Measurements from ENCODE around the gene EPB41L4A.
A peak's percentile ranks its signal among the peaks of the same experiment; 100 is the strongest.
"Not testable (repeated sequence)": the region's sequence is repeated elsewhere in the genome, so short reads cannot be mapped to it uniquely, and the experiment has no call there.

EPB41L4A gene

DNA sequence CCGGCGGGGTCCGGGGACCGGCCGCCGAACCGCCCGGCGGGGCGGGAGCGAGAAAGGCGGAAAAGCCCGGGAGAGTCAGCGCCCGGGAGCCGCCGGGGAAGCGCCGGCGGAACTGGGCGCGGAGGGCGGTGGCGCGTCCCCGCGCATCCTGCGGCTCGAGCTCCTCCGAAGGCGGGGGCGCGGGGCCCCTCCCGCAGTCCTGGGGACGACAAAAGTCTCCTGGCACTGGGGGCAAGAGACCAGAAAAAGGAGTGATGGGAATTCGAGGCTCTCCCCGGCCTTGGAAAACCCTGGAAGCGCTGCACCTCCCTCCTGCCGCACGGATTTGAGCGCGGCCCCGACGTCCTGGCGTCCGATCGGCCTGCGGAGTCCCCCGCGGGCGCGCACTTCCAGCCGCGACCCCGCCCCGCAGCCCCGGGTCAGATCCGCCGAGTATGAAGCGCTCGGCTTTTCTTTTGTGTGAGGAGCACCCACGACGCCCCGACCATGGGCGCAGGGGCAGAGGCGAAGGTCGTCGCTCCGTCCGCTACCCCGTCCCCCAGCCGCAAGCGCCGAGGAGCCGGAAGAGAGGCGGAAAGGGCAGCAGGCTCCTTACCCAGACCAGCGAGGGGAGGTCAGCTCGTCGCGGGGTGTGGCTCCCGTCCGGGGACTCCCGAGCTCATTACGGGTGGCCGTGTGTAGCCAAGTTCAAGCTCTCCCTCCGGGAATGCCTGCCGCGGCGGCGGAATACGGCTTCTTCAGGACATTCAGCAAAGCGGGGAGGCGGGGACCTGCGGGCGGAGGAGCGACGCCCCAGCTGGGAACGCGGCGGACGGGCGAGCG, at the start of gene EPB41L4A:
TSS of gene EPB41L4A (minus strand) at position 114 of the 822 bp plus-strand sequence. CDS start 238 bp downstream, outside the sequence.
- peak; percentile 23 for DNase-seq

GRCh38 chr5:112467485-112467884, 48.4 kb upstream of the EPB41L4A start:
- peak; percentile 86 for DNase-seq

- DNase-seq: not testable (repeated sequence)
Measured at GRCh38 chr5:112466261-112466660, 47.2 kb upstream of the EPB41L4A start.

- DNase-seq: not testable (repeated sequence)
Measured at GRCh38 chr5:112447187-112447760, 28.2 kb upstream of the EPB41L4A start.

- no peak for DNase-seq
Measured at GRCh38 chr5:112445626-112446350, 26.7 kb upstream of the EPB41L4A start.

DNA sequence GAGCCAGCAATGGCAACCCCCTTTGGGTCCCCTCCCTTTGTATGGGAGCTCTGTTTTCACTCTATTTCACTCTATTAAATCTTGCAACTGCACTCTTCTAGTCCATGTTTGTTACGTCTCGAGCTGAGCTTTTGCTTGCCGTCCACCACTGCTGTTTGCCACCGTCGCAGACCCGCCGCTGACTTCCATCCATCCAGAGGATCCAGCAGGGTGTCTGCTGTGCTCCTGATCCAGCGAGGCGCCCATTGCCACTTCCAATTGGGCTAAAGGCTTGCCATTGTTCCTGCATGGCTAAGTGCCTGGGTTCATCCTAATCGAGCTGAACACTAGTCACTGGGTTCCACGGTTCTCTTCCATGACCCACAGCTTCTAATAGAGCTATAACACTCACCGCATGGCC, 24.9 kb upstream of the EPB41L4A start:
- not testable (repeated sequence) for DNase-seq

DNA sequence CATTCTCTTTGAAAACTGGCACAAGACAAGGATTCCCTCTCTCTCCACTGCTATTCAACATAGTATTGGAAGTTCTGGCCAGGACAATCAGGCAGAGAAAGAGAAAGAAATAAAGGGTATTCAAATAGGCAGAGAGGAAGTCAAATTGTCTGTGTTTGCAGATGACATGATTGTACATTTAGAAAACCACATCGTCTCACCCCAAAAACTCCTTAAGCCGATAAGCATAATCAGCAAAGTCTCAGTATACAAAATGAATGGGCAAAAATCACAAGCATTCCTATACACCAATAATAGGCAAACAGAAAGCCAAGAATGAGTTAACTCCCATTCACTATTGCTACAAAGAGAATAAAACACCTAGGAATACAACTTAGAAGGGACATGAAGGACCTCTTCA, 21.0 kb upstream of the EPB41L4A start:
- DNase-seq: no peak

DNA sequence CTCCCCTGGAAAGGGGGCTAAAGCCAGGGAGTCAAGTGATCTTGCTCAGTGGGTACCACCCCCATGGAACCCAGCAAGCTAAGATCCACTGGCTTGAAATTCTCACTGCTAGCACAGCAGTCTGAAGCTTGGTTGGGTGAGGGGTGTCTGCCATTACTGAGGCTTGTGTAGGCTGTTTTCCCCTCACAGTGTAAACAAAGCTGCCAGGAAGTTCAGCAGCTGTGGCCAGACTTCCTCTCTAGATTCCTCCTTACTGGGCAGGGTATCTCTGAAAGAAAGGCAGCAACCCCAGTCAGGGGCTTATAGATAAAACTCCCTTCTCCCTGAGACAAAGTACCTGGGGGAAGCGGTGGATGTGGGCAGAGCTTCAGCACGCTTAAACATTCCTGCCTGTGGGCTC, 17.1 kb upstream of the EPB41L4A start:
- no peak for DNase-seq

DNA sequence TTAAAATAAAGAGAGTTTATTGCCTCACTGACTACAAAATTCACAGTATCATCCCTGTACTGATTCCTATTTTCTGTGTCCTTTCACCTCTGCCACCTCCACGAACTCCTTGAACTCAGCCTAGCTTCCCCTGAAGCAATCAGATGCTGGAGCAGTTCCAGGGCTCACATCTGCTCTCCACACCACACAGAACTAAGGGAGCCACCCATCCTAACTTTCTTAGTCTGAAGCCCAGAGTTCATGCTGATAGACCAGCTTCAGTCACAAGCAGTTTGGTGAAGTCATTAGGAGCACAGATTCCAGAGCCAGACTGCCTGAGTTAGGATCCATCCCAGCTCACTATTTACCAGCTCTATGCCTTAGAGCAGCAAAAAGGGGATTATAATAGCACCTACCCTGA, 15.6 kb upstream of the EPB41L4A start:
- DNase-seq: no peak

DNA sequence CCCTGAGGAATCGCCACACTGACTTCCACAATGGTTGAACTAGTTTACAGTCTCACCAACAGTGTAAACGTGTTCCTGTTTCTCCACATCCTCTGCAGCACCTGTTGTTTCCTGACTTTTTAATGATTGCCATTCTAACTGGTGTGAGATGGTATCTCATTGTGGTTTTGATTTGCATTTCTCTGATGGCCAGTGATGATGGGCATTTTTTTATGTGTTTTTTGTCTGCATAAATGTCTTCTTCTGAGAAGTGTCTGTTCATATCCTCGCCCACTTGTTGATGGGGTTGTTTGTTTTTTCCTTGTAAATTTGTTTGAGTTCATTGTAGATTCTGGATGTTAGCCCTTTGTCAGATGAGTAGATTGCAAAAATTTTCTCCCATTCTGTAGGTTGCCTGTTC, 7.1 kb upstream of the EPB41L4A start:
- DNase-seq: not testable (repeated sequence)

DNA sequence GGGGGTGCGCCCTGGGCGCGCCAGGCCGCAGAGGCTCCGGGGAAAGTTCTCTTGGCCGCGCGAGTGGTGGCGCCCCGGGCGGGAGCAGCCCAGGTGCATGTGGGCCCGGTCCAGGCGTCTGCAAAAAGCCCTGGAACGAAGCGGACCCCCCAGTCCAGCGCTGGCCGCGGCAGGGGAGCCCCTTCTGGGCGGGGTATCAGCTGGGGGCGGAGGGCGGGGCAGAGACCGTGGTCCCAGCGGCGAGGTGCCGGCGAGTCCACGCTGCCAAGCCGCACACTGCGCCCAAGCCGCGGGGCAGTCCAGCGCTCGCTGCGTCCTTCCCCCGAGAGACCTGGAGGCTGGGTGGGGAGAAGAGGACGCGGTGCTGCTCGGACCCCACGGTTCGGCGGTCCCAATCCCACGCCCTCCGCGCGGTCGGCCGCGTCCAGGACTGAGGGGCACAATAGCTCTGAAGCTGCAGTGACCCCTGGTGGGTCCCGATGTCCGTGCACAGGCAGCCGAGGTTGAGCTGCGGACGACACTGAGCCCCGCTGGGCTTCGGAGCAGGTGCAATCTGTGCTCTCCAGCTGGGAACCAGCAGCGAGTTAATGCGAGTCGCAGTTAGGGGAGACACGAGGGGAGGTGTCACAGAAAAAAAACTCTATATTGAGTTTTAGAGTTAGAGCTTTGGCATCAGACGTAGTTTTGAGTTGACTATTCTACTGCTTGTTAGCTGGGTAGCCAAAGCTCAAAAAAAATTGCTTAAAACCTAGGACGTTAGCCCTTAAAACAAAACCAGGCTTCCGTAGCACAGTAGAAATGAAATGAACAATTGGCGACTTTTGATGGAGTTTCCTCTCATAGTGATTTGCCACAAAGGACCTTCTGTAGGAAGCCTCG, 1.1 kb upstream of the EPB41L4A start:
- peak; percentile 71 for DNase-seq

DNA sequence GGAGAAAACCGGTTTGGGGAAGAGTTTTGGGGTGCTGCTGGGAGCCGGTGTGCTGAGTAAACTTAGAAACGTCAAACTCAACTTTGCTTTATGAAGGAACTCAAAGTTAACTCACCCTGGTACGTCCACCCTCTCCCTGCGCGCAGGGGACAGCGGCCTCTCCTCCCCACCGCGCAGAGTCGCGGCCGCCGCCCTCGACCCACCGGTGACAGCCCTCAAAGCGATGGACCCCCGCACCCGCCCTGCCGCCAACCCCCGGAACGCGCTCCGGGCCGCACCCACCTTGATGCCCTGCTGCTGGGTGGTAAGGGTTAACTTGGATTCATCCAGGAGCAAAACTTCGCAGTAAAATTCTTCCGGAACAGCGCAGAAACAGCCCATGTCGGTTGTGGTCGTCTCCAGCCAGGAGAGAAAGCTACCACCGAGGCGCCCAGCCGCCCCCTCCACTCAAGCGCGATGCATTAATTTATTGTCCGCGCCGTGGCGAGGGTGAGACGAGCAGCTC, 366 bp downstream of the EPB41L4A start:
- DNase-seq: no peak

DNA sequence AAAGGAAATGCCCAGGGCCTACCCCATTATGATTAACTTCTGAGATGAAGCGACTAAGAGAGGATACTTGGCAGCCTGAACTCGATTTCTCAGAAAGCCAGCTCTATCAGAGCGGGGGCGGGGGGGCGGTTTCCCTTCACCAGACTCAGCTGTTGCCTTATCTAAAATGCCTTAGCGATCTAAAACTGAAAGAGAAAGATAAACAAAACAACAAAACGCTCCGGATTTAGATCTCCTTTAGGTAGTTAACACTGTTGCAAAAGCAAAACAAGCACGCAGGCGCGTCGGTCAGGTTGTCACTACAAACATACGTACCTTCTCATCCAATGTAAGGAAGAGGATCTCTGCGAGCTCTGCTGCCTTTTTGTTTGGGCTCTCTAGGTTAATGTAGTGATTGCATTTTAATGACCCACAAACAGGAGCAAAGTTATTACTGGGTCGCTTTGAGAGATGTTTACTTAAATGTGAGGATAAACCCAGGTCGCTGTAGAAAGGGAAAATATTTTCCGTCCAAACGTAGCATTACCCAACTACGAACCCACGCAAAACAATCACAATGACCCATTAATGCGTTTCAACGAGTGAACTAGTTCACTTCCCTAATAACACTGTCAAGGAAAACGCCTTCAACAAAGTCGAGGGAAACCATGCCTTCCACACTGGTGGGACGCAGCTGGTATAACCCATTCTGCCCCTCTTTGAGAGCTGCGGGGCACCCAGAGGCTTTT, 982 bp downstream of the EPB41L4A start:
- peak; percentile 3 for DNase-seq

GRCh38 chr5:112415552-112415951, 3.5 kb downstream of the EPB41L4A start:
- DNase-seq: no peak

DNA sequence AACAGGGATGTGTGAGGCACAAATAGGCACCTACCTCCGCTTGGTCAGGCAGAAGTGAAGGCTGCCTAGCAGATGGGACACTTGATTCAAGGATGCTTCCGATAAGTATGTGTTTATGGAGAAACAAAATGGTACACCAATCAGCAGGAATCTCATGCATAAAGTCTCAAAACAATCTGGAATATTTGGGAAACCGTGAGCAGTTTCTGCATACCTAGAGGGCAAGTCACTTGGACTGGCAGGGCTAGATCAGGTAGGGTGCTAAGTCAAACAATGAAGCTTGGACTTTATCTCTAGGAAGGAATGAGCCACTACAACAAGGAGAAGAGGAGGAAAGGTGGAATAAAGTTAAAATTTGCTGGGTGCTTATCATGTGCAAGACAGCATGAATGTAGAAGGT, 5.5 kb downstream of the EPB41L4A start:
- no peak for DNase-seq

GRCh38 chr5:112412346-112412745, 6.7 kb downstream of the EPB41L4A start:
- no peak for DNase-seq

GRCh38 chr5:112411903-112412302, 7.2 kb downstream of the EPB41L4A start:
- no peak for DNase-seq

GRCh38 chr5:112407666-112408065, 11.4 kb downstream of the EPB41L4A start:
- DNase-seq: no peak

DNA sequence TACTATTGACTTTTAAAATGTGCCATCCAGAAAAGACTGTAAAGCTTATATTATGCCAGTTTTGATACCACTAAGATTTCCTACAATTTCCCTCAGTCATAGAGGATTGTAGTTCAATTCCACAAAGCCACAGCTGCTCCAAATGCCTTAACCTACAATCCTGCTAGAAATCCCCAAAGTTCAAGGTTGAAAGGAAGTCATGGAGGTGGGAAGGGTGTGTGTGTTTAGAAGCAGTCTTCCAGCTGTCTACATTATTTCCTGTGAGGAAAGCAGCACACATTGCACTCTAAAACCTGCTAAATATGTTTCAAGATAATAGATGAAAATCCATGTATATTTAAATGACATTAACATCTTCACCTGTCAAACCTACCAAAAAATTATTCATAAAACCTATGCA, 11.8 kb downstream of the EPB41L4A start:
- DNase-seq: no peak

DNA sequence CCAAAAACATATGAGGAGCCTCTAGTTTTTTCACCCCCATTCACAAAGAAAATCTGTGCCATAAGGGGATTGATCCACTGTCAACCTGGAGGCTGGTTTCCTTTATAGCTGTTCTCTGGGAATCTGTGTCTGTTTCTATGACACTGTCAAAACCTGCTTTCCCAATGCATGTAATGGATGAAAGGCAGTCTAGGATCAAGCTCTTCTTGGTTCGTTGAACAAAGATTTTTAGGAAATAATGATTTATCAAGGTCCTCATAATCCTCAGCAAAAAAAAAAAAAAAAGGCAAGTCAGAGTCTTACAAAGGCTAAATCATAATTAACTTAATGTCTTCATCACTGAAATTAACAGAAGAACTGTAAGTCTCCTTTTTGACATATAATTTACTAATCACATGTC, 16.0 kb downstream of the EPB41L4A start:
- DNase-seq: no peak

- no peak for DNase-seq
Measured at GRCh38 chr5:112401924-112402323, 17.2 kb downstream of the EPB41L4A start.

- DNase-seq: no peak
Measured at GRCh38 chr5:112397690-112398089, 21.4 kb downstream of the EPB41L4A start.

Measured in NCI-H1105 treated with DMSO at 0.1 percent for 48 hours (cell line).